GM12891 (cell line): ENCODE results near the gene C4BPA.
A peak's percentile ranks its signal among the peaks of the same experiment; 100 is the strongest.

Experiments
- DNase-seq: peaks from one replicate; pipeline ENCODE4 v3.0.0; 2011; ENCODE audit warnings: low spot score; ENCODE audit not compliant: insufficient read length
- FAIRE-seq: peaks from 2 replicates; lab custom pipeline; 2011; peaks lifted over from hg19 to GRCh38; lab: Jason Lieb, UNC
- PAX5 ChIP-seq: IDR thresholded peaks from 2 replicates; pipeline ENCODE4 v1.6.1; 2011; ENCODE audit warnings: low read length, moderate library complexity, mild to moderate bottlenecking; ENCODE audit not compliant: insufficient read depth, severe bottlenecking
- POLR2A ChIP-seq: IDR thresholded peaks from 2 replicates; pipeline ENCODE4 v1.6.1; 2011; ENCODE audit warnings: low read depth, low read length, control low read depth
- POLR2AphosphoS5 ChIP-seq: IDR thresholded peaks from 2 replicates; pipeline ENCODE4 v1.6.1; 2011; ENCODE audit warnings: low read depth, low read length, control low read depth
- POU2F2 ChIP-seq: IDR thresholded peaks from 2 replicates; pipeline ENCODE4 v1.6.1; 2011; ENCODE audit warnings: low read depth, mild to moderate bottlenecking, control low read depth, low read length, moderate library complexity
- SPI1 ChIP-seq: IDR thresholded peaks from 2 replicates; pipeline ENCODE4 v1.6.1; 2011; ENCODE audit warnings: low read depth, low read length, control low read depth
- TAF1 ChIP-seq: IDR thresholded peaks from 2 replicates; pipeline ENCODE4 v1.6.1; 2011; ENCODE audit warnings: low read depth, low read length, control low read depth

Gene C4BPA

DNA sequence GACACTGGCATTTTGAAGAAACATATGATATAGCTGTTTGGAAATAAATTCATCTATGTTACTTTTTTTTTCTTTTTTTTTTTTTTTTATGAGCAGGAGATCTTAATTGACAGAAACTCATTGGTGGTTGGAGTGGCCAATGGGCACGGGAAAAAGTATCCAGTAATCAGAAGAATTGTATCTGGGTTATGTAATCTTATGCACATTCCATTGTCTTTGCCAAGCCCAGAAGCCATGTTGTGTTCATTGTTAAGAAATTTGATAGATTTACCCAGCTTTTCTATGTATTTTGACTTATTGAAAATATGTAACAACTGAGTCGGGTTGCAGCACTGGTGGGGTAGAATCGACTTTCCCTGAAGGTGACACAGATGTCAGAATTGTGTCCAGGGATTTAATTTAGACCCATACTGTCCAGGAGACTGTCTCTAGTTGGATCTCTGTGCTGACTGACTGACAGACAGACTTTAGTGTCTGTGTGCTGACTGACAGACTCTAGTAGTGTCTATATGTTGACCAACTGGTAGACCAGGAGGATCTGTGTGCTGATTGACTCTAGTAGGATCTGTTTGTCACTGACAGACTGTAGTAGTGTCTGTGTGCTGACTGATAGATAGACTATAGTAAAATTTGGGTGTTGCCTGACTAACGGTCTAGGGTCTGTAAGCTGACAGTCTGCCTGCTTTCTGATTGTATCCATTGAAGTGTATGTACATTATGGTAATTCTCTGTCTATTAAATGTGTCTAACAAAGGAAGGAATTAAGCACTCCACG, 27.7 kb upstream of the C4BPA start:
- FAIRE-seq (no peak), DNase-seq (no peak)
- TF ChIP-seq SPI1 (no peak), POLR2A (no peak), POLR2AphosphoS5 (no peak), TAF1 (no peak), POU2F2 (no peak), PAX5 (no peak)

DNA sequence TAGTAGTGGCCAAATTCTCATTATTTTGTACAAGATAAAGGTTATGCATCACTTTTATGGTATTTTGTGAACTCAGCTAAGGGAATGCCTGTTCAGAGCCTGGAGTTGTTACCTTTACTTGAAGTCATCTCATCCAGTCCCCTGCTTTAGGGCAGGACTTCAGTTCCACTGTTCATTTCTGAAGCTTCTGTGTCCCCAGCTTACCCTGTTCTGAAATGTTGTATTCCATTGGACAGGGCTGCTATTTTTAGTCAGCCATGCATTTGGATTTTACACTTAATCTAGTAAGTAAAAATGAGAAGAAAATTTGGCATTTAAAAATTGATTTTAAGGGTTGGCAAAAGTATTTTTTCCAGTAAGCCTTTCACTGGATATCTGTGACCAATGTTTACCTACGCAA, 27.0 kb upstream of the C4BPA start:
- no peak for DNase-seq
- FAIRE-seq = no peak
- TF ChIP-seq PAX5 = no peak

DNA sequence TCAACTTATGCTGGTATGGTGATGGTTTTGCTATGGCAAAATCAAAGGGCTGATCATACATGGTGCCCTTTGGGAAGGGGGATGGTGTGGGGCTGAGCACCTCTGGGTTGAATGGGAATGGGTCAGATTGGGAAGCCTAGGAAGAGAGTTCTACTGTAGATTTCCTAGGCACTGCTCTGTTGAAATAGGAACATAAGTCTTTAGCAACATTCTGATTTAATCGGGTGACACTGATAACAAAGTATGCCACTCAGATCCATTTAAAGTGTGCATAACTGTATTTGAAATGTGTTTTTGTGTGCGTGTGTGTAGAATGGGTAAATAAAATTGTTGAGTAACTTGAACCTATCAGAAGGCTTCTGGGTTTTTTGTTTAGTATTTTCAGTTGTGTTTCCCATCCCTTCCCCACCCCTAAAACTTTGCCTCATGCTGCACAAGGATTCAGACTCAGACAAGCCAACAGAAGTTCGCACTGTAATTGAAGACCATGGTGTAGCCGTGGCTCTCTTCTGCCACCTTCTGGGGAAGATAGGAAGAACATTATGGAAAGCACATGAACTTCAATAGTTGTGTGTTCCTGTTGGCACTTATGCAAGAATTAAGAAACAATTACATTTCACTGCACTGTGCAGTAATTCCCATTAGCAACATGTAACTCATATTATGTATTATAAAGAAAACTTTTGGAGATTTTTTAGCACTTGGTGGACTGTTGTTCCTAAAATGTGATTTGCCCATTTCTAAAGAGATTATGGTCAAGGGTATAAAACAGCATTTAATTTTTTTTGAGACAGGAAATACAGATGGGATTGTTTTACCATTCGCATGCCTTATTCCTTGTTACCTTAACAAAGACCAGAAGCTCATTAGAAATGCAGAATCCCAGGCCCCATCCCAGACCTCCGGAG, 26.3 kb upstream of the C4BPA start:
- DNase-seq = no peak
- FAIRE-seq = peak; percentile 94
- TF ChIP-seq SPI1 (no peak), PAX5 (no peak), POLR2A (no peak), TAF1 (no peak), POU2F2 (no peak), POLR2AphosphoS5 (no peak)

GRCh38 chr1:207078578-207079132, 25.4 kb upstream of the C4BPA start:
- DNase-seq (no peak), FAIRE-seq (peak; percentile 48)
- TF ChIP-seq POLR2AphosphoS5 = no peak
- no peak for TF ChIP-seq TAF1
- TF ChIP-seq SPI1 = no peak

DNA sequence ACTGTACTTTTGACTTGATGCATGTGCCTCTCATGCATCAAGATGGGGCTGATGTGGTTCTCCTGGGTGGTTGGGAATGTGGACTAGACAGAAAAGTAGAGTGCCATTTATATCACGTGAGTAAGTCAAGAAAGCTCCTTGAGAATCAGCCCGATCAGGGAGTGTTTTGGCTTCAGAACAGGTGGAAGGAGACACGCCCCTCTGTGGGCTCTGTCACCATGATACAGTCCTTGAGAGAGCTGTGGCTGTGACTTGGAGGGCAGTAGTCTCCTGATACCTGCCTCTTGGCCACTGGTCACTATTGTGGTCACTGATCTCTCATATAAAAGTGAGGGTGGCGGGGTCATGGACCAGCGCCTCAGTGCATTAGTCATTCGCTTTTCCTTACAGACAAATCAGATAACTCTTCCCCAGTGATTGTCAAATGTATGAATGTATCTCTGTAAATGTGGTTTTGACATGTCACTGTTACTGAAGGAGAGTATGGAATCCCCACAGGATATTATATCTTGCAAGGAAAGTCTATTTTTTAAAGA, 24.3 kb upstream of the C4BPA start:
- FAIRE-seq = no peak
- DNase-seq = no peak
- TF ChIP-seq POLR2A (no peak), POLR2AphosphoS5 (no peak), SPI1 (no peak), TAF1 (no peak)

GRCh38 chr1:207081088-207081487, 22.9 kb upstream of the C4BPA start:
- TF ChIP-seq POLR2A (no peak), SPI1 (no peak), PAX5 (no peak), POU2F2 (no peak), TAF1 (no peak), POLR2AphosphoS5 (no peak)
- FAIRE-seq (no peak), DNase-seq (no peak)

- no peak for DNase-seq
- FAIRE-seq = no peak
- TF ChIP-seq TAF1 (no peak), PAX5 (no peak), POLR2A (no peak), SPI1 (no peak), POU2F2 (no peak), POLR2AphosphoS5 (no peak)
These were observed 22.2 kb upstream of the C4BPA start for GRCh38 chr1:207081806-207082205.

DNA sequence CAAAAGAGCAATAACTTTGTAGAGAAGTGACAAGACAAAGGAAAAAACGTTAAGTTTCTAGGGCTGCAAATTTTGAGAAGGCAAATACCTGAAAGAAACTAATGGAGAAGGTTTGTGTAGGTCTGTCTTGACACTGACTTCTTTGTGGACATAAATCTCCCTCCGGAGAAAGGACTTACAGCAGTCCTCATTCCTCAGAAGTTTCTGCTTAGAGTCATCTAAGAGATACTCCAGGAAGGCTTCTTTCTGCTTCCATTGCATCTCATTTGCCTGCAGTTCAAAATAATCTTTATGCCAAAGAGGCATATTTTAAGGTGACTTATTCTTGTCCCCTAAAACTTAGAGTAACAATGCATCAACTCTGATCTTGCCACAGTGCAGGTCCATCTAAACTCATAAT, 19.8 kb upstream of the C4BPA start:
- no peak for TF ChIP-seq PAX5
- no peak for TF ChIP-seq SPI1
- no peak for TF ChIP-seq POLR2AphosphoS5
- TF ChIP-seq TAF1 = no peak
- TF ChIP-seq POLR2A = no peak
- no peak for TF ChIP-seq POU2F2
- FAIRE-seq = no peak
- no peak for DNase-seq

GRCh38 chr1:207084701-207085180, 19.3 kb upstream of the C4BPA start:
- FAIRE-seq = peak; percentile 90
- TF ChIP-seq POLR2AphosphoS5 = no peak
- TF ChIP-seq TAF1 = no peak
- no peak for TF ChIP-seq POLR2A
- TF ChIP-seq SPI1 = no peak
- no peak for TF ChIP-seq PAX5
- TF ChIP-seq POU2F2 = no peak
- peak; percentile 22 for DNase-seq

- no peak for TF ChIP-seq TAF1
- no peak for TF ChIP-seq POLR2A
- no peak for TF ChIP-seq POLR2AphosphoS5
- no peak for TF ChIP-seq PAX5
- no peak for TF ChIP-seq SPI1
- no peak for TF ChIP-seq POU2F2
- no peak for DNase-seq
- FAIRE-seq = no peak
These were observed 18.1 kb upstream of the C4BPA start for GRCh38 chr1:207085887-207086286.
